Lower leg skin (tissue), 4 donors: ENCODE data around the gene SCAP. TPM values are rescaled to one million over a fixed set of nuclear protein-coding genes. Genes with fewer than 3 reads are reported as not detected.

Experiments
- DNase-seq, 2 donors: peaks; one replicate each; pipeline ENCODE4 v3.0.0-alpha.2; 2019; ENCODE audit warnings: low spot score in 2 of 2
- H3K4me3 ChIP-seq: fragments of 200-600 bp; sonication (generic); 2 replicates; pipeline ENCODE4 v1.5.1; 2017; ENCODE audit warnings: mild to moderate bottlenecking, low read depth; ENCODE audit not compliant: poor library complexity, severe bottlenecking
- POLR2A ChIP-seq, 2 donors: fragments of 450-650 bp; IDR thresholded peaks; one replicate each; pipeline ENCODE4 v1.6.1; 2016 to 2017; ENCODE audit warnings: antibody characterized with exemption in 2 of 2, mild to moderate bottlenecking in 1 of 2, moderate library complexity in 1 of 2
- WGBS, 2 donors: methylation state at CpG; one replicate each; pipeline ENCODE4 v1.1.5; 2018; 5-methylcytosine and 5-hydroxymethylcytosine counted together
- intact Hi-C: fragments of 100-400 bp; cut with DNase I; formaldehyde crosslinking; loops from one replicate; pipeline ENCODE4 v1.15.0; 2023; ENCODE audit warnings: low total_unique reads
- total RNA-seq, 4 donors: library from RNA; depleted of rRNA; stranded (reverse); fragments of >200 nt; gene quantifications; one replicate each; pipeline ENCODE4 v1.1.0, GENCODE V29; 2016
- TF ChIP-seq, protein P1 (sequence below), 3 donors: fragments of 450-650 bp; IDR thresholded peaks; one replicate each; pipeline ENCODE4 v1.5.1; 2016; ENCODE audit warnings: antibody characterized with exemption in 3 of 3, mild to moderate bottlenecking in 3 of 3, moderate library complexity in 2 of 3

SCAP gene
- total RNA-seq, 4 donors from 2014 or later = 100 to 188 (median 123) TPM

DNA sequence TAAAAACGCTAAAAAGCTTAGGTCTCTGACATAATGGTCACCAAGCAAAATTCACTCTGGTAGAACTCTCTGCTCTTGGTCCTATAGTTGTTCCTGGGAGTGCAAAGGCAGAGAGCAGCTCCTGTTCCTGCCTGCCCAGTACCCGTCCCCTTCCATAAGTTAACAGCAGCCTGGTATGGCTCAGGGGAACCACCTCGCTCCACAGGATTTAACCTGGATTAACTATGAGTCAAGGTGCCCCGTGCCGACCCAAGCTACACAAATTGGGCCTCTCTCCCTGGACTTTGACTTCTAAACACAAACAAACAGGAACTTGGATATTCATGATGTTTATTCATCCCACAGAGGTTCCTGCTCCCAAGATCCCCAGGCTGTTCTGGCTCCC, 32.1 kb downstream of the SCAP start:
- TF ChIP-seq POLR2A (IDR thresholded peaks at IDR 0.05) = no peak
- DNase-seq = peak in 1 of 2 donors; percentile 38

DNA sequence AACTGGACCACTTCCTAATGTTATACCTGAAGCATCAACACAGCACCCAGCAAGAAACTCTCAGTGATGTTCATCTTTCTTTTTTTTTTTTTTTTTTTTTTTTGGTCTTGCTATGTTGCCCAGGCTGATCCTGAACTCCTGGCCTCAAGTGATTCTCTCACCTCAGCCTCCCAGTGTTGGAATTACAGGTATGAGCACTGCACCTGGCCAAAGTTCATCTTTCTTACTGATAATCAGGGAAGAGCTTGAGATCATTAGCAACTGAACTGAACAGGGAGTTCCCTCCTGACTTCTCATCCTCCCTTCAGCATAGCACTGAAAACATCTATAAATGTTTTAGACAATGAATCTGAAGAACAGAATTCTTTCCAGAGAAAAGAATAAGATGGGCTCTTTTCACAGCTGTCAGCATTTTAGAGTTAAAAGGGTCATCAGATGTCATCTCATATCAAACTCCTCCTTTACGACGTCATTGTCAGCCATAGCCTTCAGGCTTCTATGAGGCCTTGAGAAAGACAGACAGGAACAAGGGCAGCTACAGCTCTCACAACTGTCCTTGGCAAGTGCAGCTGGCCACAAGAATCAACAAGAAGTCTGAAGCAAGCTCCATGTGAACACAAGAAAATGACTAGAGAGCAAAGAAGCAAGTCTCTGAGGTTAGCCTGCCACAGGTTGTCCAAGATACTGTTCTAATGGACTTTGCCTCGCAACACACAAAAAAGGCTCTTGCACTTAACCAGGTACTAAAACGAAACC, 33.8 kb downstream of the SCAP start:
- 72% methylated on average over 4 of the region's 4 CpGs for WGBS, 2 donors
- DNase-seq = peak in 1 of 2 donors; percentile 56
- no peak overlapping the region for H3K4me3 ChIP-seq
- TF ChIP-seq, protein P1, sequence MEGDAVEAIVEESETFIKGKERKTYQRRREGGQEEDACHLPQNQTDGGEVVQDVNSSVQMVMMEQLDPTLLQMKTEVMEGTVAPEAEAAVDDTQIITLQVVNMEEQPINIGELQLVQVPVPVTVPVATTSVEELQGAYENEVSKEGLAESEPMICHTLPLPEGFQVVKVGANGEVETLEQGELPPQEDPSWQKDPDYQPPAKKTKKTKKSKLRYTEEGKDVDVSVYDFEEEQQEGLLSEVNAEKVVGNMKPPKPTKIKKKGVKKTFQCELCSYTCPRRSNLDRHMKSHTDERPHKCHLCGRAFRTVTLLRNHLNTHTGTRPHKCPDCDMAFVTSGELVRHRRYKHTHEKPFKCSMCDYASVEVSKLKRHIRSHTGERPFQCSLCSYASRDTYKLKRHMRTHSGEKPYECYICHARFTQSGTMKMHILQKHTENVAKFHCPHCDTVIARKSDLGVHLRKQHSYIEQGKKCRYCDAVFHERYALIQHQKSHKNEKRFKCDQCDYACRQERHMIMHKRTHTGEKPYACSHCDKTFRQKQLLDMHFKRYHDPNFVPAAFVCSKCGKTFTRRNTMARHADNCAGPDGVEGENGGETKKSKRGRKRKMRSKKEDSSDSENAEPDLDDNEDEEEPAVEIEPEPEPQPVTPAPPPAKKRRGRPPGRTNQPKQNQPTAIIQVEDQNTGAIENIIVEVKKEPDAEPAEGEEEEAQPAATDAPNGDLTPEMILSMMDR (IDR thresholded peaks at IDR 0.05) = no peak
- no peak for TF ChIP-seq POLR2A (IDR thresholded peaks at IDR 0.05)
- intact Hi-C loops = no loop called here

More for the DNA sequence above, 32.1 kb downstream of the SCAP start:
- no peak overlapping the region for H3K4me3 ChIP-seq
- intact Hi-C loops = no loop called here
- 38 to 53% methylated on average over 5 of the region's 5 CpGs for WGBS, 2 donors

DNA sequence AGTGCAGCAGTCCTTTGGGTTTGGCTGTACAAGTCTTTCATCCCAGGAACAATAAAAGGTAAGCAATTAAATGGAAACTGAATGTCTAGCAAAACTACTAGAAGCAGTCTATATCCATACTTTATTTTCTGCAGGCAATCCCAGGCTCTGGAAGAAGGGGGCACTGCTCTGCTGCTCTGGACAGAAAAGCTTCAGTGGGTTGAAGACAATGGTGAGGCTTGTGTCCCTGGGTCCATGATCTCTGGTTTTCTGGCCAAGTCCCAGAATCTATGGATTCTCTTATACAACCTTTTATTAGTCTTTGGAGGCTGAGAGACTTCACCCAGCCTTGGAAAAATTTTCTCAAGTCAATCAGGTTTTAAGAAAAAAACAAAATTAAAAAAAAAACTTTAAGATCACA, 35.6 kb downstream of the SCAP start:
- DNase-seq = peak in 1 of 2 donors; percentile 23
- intact Hi-C loops = no loop called here
- no peak overlapping the region for H3K4me3 ChIP-seq
- TF ChIP-seq, protein P1 (IDR thresholded peaks at IDR 0.05) = no peak
- TF ChIP-seq POLR2A (IDR thresholded peaks at IDR 0.05) = no peak

DNA sequence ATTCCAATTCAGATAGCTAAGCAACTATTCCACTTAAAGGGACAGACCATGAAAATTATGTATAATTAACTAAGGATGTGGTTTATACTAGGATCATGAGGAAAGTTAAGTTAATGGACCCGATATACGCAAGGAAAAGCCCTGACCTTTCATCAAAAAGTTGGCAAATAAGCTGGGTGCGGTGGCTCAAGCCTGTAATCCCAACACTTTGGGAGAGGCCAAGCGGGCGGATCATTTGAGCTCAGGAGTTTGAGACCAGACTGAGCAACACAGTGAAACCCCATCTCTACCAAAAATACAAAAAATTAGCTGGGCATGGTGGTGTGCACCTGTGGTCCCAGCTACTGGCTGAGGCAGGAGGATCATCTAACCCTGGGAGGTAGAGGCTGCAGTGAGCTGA, 39.6 kb downstream of the SCAP start:
- DNase-seq = no peak
- intact Hi-C loops = no loop called here
- no peak for TF ChIP-seq POLR2A (IDR thresholded peaks at IDR 0.05)
- TF ChIP-seq, protein P1 (IDR thresholded peaks at IDR 0.05) = no peak
- H3K4me3 ChIP-seq = no peak overlapping the region
- WGBS, 2 donors = 89 to 91% methylated on average over 5 of the region's 5 CpGs

DNA sequence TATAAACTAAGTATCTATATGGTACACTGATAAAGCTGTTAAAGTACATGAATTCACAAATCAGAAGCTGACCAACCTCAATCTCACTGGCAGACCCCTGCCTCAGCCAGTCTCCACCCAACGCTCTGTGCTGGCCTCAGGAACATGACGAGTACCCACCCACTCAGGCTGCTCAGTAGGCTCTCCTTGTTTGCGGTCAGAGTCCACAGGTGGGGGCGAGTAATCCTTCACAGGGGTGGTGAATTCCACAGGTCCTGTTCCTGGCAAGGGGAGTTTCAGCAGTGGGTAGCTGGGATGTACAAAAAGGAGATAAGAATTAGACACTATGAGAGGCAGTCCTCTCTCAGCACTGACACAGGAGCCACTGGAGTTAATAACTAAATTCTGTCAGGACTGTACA, 40.9 kb downstream of the SCAP start:
- DNase-seq = no peak
- 95 to 98% methylated on average over 4 of the region's 4 CpGs for WGBS, 2 donors
- TF ChIP-seq, protein P1 (IDR thresholded peaks at IDR 0.05) = no peak
- TF ChIP-seq POLR2A (IDR thresholded peaks at IDR 0.05) = no peak
- H3K4me3 ChIP-seq = no peak overlapping the region
- intact Hi-C loops = no loop called here

DNA sequence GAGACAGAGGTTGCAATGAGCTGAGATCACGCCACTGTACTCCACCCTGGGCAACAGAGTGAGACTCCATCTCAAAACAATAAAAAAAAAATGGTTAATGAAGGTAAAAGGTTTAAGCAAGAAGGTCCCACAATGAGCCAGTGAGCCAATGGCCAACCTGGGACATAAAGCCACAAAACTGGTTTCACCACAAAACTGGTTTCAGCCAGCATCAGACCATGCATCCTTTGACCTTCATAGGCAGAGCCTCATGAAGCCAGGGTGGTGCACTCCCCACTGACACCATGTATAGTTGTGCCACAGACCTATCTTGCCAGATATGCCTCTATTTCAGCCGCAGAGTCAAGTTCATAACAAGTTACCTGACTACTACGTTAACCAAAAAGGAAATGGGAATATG, 41.9 kb downstream of the SCAP start:
- WGBS, 2 donors = 82 to 91% methylated on average over 3 of the region's 3 CpGs

More for the DNA sequence above, 41.9 kb downstream of the SCAP start:
- no peak for DNase-seq
- intact Hi-C loops = no loop called here
- TF ChIP-seq POLR2A (IDR thresholded peaks at IDR 0.05) = no peak
- TF ChIP-seq, protein P1 (IDR thresholded peaks at IDR 0.05) = no peak
- H3K4me3 ChIP-seq = no peak overlapping the region
